HepG2 (cell line): ENCODE measurements around the gene ABHD1. TPM values are rescaled to one million over a fixed set of nuclear protein-coding genes. Genes with fewer than 3 reads are reported as not detected.

Experiments used
- ARNT2 ChIP-seq: sonication (generic); formaldehyde crosslinking; IDR thresholded peaks from 2 replicates; pipeline ENCODE4 v1.8.0; 2022; ENCODE audit warnings: mild to moderate bottlenecking, low read depth, missing genetic modification reagents, moderate library complexity
- ETV5 ChIP-seq: IDR thresholded peaks from 2 replicates; pipeline ENCODE4 v1.6.1; 2018; ENCODE audit warnings: missing biosample characterization, missing genetic modification reagents, inconsistent platforms, borderline replicate concordance
- HOXD1 ChIP-seq: sonication (generic); formaldehyde crosslinking; IDR thresholded peaks from 2 replicates; pipeline ENCODE4 v1.5.0; 2020; ENCODE audit warnings: missing genetic modification reagents
- KMT2B ChIP-seq: IDR thresholded peaks from 2 replicates; pipeline ENCODE4 v1.6.1; 2016; ENCODE audit warnings: missing genetic modification reagents, missing compliant biosample characterization
- MED1 ChIP-seq: sonication (generic); formaldehyde crosslinking; IDR thresholded peaks from 2 replicates; pipeline ENCODE4 v1.4.0; 2020; ENCODE audit warnings: missing genetic modification reagents
- RELA ChIP-seq: sonication (generic); formaldehyde crosslinking; IDR thresholded peaks from 2 replicates; pipeline ENCODE4 v1.4.0; 2020; ENCODE audit warnings: missing genetic modification reagents
- SP5 ChIP-seq: IDR thresholded peaks from 2 replicates; pipeline ENCODE4 v1.6.1; 2016; ENCODE audit warnings: low read depth, borderline replicate concordance
- SRF ChIP-seq: IDR thresholded peaks from 2 replicates; pipeline ENCODE4 v1.6.1; 2011; ENCODE audit warnings: mild to moderate bottlenecking, low read depth, low read length, moderate library complexity
- STAT5B ChIP-seq: sonication (generic); formaldehyde crosslinking; IDR thresholded peaks from 2 replicates; pipeline ENCODE4 v1.4.0; 2020; ENCODE audit warnings: missing genetic modification reagents
- TGIF2 ChIP-seq: IDR thresholded peaks from 2 replicates; pipeline ENCODE4 v1.6.1; 2016; ENCODE audit warnings: control low read depth, missing compliant biosample characterization
- ZC3H13 ChIP-seq: sonication (generic); formaldehyde crosslinking; IDR thresholded peaks from 2 replicates; pipeline ENCODE4 v1.8.1; 2023; ENCODE audit warnings: mild to moderate bottlenecking, missing genetic modification reagents, moderate library complexity
- ZNF124 ChIP-seq: sonication (generic); formaldehyde crosslinking; IDR thresholded peaks from 2 replicates; pipeline ENCODE4 v1.4.0; 2020; ENCODE audit warnings: missing genetic modification reagents
- ZNF30 ChIP-seq: sonication (generic); formaldehyde crosslinking; IDR thresholded peaks from 2 replicates; pipeline ENCODE4 v1.5.0; 2020; ENCODE audit warnings: mild to moderate bottlenecking, missing genetic modification reagents
- ZNF331 ChIP-seq: sonication (generic); formaldehyde crosslinking; IDR thresholded peaks from 2 replicates; pipeline ENCODE4 v1.4.0; 2020; ENCODE audit warnings: missing genetic modification reagents
- ZNF382 ChIP-seq: sonication (generic); formaldehyde crosslinking; IDR thresholded peaks from 2 replicates; pipeline ENCODE4 v1.5.0; 2020; ENCODE audit warnings: missing genetic modification reagents, mild to moderate bottlenecking, borderline replicate concordance
- ZNF556 ChIP-seq: sonication (generic); formaldehyde crosslinking; IDR thresholded peaks from 2 replicates; pipeline ENCODE4 v1.4.0; 2020; ENCODE audit warnings: mild to moderate bottlenecking, missing genetic modification reagents, borderline replicate concordance
- ZNF607 ChIP-seq: sonication (generic); formaldehyde crosslinking; IDR thresholded peaks from 2 replicates; pipeline ENCODE4 v1.5.1; 2020; ENCODE audit warnings: missing genetic modification reagents, mild to moderate bottlenecking, borderline replicate concordance
- ZNF781 ChIP-seq: sonication (generic); formaldehyde crosslinking; IDR thresholded peaks from 2 replicates; pipeline ENCODE4 v1.5.1; 2020; ENCODE audit warnings: borderline replicate concordance, mild to moderate bottlenecking, missing genetic modification reagents; ENCODE audit errors: not compliant biosample characterization
- ZSCAN30 ChIP-seq: sonication (generic); formaldehyde crosslinking; IDR thresholded peaks from 2 replicates; pipeline ENCODE4 v1.5.0; 2020; ENCODE audit warnings: mild to moderate bottlenecking, missing genetic modification reagents
- polyA plus RNA-seq, 8 experiments: library from polyadenylated mRNA; depleted of rRNA in 3 of 8; stranded (reverse) in 7 of 8; unstranded in 1 of 8; fragments of >200 nt; fragmentation: Illumina TruSeq in 4 of 8; extraction: Trizol in 4 of 8; gene quantifications; 2 replicates each; pipeline versions ENCODE4 v1.2.1 to v1.2.3, GENCODE V29; 2011 to 2016; ENCODE audit warnings: low read depth in 4 of 8, missing spikeins in 1 of 8, mixed read lengths in 1 of 8; ENCODE audit not compliant: insufficient read depth in 1 of 8
- total RNA-seq, 5 experiments: library from RNA; depleted of rRNA; stranded (reverse); fragments of >200 nt; fragmentation: Illumina TruSeq; extraction: Trizol; gene quantifications; 2 replicates each; pipeline ENCODE4 v1.2.3, GENCODE V29; 2016; ENCODE audit warnings: low read depth in 1 of 5
- TF ChIP-seq, protein P1 (sequence below): IDR thresholded peaks from 2 replicates; pipeline ENCODE4 v1.6.1; 2012; ENCODE audit warnings: low read length, improper control_type of control experiment
- TF ChIP-seq, protein P2 (sequence below): IDR thresholded peaks from 2 replicates; pipeline ENCODE4 v1.6.1; 2018; ENCODE audit warnings: missing genetic modification reagents
- TF ChIP-seq, protein P3 (sequence below): sonication (generic); formaldehyde crosslinking; IDR thresholded peaks from 2 replicates; pipeline ENCODE4 v1.4.0; 2020; ENCODE audit warnings: missing genetic modification reagents, borderline replicate concordance
- TF ChIP-seq, protein P4 (sequence below): IDR thresholded peaks from 2 replicates; pipeline ENCODE4 v1.6.1; 2016; ENCODE audit warnings: missing genetic modification reagents, missing compliant biosample characterization
- TF ChIP-seq, protein P5 (sequence below): sonication (generic); formaldehyde crosslinking; IDR thresholded peaks from 2 replicates; pipeline ENCODE4 v1.8.0; 2023; ENCODE audit warnings: mild to moderate bottlenecking, missing genetic modification reagents

ABHD1 gene
- total and polyA plus RNA-seq, 2 of the 13 experiments (the other 11 are each of a cell fraction or from before 2014, with no cell fraction given): 0.04 to 0.81 TPM

DNA sequence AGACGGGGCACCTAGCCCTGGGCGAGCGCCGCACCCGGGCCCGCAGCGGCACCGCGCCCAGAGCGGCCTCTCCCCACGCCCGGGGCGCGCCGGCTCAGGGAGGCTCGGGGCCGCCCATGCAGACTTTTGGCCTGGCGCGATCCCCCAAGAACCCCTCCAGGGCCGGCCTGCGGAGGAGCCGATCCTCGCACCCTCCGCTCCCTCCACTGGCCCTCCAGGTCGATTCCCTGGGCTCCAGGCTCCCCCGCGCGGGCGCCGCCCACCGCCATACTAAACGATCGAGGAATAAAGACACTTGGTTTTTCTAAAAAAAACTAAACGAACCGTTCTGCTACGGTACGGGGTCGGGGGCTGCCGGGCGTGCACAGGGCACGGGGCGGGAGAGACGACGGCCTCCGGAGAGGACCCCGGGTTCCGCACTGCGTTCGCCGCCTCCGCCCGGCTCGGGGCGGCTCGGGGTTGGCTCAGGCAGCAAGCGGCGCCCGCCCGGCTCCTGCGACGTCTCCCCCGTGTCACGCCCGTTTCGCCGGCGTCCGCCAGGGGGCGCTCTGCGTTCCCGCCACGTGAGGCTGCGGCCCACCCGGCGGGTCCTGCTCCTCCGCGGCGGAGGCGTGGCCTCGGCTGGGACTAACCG is 37.4 kb upstream of the ABHD1 start (continued):
- peak; percentile 89 for TF ChIP-seq MED1 (CRISPR knock-in tag)
- peak; percentile 88 for TF ChIP-seq TGIF2 (CRISPR knock-in tag)
- peak; percentile 96; the same call in 1 of the 2 replicates for TF ChIP-seq RELA (CRISPR knock-in tag)
- TF ChIP-seq ARNT2 (CRISPR knock-in tag): peak; percentile 98
- TF ChIP-seq, protein P1, sequence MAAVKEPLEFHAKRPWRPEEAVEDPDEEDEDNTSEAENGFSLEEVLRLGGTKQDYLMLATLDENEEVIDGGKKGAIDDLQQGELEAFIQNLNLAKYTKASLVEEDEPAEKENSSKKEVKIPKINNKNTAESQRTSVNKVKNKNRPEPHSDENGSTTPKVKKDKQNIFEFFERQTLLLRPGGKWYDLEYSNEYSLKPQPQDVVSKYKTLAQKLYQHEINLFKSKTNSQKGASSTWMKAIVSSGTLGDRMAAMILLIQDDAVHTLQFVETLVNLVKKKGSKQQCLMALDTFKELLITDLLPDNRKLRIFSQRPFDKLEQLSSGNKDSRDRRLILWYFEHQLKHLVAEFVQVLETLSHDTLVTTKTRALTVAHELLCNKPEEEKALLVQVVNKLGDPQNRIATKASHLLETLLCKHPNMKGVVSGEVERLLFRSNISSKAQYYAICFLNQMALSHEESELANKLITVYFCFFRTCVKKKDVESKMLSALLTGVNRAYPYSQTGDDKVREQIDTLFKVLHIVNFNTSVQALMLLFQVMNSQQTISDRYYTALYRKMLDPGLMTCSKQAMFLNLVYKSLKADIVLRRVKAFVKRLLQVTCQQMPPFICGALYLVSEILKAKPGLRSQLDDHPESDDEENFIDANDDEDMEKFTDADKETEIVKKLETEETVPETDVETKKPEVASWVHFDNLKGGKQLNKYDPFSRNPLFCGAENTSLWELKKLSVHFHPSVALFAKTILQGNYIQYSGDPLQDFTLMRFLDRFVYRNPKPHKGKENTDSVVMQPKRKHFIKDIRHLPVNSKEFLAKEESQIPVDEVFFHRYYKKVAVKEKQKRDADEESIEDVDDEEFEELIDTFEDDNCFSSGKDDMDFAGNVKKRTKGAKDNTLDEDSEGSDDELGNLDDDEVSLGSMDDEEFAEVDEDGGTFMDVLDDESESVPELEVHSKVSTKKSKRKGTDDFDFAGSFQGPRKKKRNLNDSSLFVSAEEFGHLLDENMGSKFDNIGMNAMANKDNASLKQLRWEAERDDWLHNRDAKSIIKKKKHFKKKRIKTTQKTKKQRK: no peak
- TF ChIP-seq STAT5B (CRISPR knock-in tag): peak; percentile 58
- TF ChIP-seq SP5 (CRISPR knock-in tag): peak; percentile 71; the same call in 1 of the 2 replicates
- TF ChIP-seq ZNF124 (CRISPR knock-in tag): peak; percentile 81; the same call in 1 of the 2 replicates
- TF ChIP-seq ZNF556: peak; percentile 69; the same call in 1 of the 2 replicates
- TF ChIP-seq ZSCAN30 (CRISPR knock-in tag): no peak
- TF ChIP-seq ZC3H13 (CRISPR knock-in tag): peak; percentile 96
- peak; percentile 46; the same call in 1 of the 2 replicates for TF ChIP-seq KMT2B
- TF ChIP-seq ZNF30 (CRISPR knock-in tag): no peak
- peak; percentile 88; the same call in 1 of the 2 replicates for TF ChIP-seq HOXD1 (CRISPR knock-in tag)
- TF ChIP-seq, protein P2, sequence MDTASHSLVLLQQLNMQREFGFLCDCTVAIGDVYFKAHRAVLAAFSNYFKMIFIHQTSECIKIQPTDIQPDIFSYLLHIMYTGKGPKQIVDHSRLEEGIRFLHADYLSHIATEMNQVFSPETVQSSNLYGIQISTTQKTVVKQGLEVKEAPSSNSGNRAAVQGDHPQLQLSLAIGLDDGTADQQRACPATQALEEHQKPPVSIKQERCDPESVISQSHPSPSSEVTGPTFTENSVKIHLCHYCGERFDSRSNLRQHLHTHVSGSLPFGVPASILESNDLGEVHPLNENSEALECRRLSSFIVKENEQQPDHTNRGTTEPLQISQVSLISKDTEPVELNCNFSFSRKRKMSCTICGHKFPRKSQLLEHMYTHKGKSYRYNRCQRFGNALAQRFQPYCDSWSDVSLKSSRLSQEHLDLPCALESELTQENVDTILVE (CRISPR knock-in tag): peak; percentile 85; the same call in 1 of the 2 replicates
- no peak for TF ChIP-seq ZNF781 (CRISPR knock-in tag)
- TF ChIP-seq SRF: no peak; the same call in 1 of the 2 replicates
- peak; percentile 99 for TF ChIP-seq ZNF607 (CRISPR knock-in tag)
- TF ChIP-seq, protein P3, sequence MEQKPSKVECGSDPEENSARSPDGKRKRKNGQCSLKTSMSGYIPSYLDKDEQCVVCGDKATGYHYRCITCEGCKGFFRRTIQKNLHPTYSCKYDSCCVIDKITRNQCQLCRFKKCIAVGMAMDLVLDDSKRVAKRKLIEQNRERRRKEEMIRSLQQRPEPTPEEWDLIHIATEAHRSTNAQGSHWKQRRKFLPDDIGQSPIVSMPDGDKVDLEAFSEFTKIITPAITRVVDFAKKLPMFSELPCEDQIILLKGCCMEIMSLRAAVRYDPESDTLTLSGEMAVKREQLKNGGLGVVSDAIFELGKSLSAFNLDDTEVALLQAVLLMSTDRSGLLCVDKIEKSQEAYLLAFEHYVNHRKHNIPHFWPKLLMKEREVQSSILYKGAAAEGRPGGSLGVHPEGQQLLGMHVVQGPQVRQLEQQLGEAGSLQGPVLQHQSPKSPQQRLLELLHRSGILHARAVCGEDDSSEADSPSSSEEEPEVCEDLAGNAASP (CRISPR knock-in tag): peak; percentile 65; the same call in 1 of the 2 replicates
- TF ChIP-seq ZNF331 (CRISPR knock-in tag): peak; percentile 91
- TF ChIP-seq ZNF382: no peak
- TF ChIP-seq, protein P4, sequence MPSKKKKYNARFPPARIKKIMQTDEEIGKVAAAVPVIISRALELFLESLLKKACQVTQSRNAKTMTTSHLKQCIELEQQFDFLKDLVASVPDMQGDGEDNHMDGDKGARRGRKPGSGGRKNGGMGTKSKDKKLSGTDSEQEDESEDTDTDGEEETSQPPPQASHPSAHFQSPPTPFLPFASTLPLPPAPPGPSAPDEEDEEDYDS (CRISPR knock-in tag): peak; percentile 42; the same call in 1 of the 2 replicates
- TF ChIP-seq, protein P5, sequence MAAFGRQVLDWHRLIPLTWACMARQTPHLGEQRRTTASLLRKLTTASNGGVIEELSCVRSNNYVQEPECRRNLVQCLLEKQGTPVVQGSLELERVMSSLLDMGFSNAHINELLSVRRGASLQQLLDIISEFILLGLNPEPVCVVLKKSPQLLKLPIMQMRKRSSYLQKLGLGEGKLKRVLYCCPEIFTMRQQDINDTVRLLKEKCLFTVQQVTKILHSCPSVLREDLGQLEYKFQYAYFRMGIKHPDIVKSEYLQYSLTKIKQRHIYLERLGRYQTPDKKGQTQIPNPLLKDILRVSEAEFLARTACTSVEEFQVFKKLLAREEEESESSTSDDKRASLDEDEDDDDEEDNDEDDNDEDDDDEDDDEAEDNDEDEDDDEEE (CRISPR knock-in tag): peak; percentile 98
- peak; percentile 68; the same call in 1 of the 2 replicates for TF ChIP-seq ETV5 (CRISPR knock-in tag)
